ENCODE data around the gene NF2. TPM values are rescaled to one million over a fixed set of nuclear protein-coding genes. Genes with fewer than 3 reads are reported as not detected.
A peak's percentile ranks its signal among the peaks of the same experiment; 100 is the strongest.

Gene NF2
- total RNA-seq, 1 experiment from 2014 or later, result 190 TPM

DNA sequence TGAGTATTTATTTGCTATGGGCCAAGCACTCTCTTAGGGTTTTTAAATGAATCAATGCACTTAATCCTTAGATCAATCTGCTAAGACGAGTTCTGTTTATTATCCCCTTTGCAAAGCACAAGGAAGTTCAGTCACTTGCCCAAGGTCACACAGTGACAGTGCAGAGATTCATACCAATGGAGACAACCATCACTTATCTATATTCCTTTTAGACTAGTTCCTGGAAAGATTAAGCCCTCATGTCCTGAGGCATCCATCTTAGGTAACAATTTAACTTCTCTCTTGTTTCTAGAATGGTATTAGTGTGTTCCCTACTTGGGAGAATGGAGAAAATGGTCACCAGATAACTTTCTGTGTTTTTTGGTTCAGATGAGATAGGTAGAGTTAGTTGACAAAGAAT is 28.3 kb downstream of the NF2 start:
- POLR2A ChIA-PET, result no interaction called here
- H3K4me1 ChIP-seq (ENCODE audit: control insufficient read depth, insufficient read depth, low read length), result peaks cover 76% of the 10 kb centered on the region
- no peak for DNase-seq (ENCODE audit: low read depth, low spot score)
- H3K9me3 ChIP-seq (ENCODE audit: control insufficient read depth, insufficient read depth, low read depth, low read length), result no peaks in the 10 kb centered on the region
- intact Hi-C loops (cut with micrococcal nuclease; ENCODE audit: unreplicated experiment), result no loop called here
- no peak overlapping the region for H3K4me3 ChIP-seq (ENCODE audit: low read depth in 2 of 2, low read length in 2 of 2)
- TF ChIP-seq POLR2AphosphoS5 (IDR thresholded peaks at IDR 0.05; ENCODE audit: low read depth, low read length), result no peak
- TF ChIP-seq TCF7L2 (IDR thresholded peaks at IDR 0.05; ENCODE audit: low read depth, low read length), result no peak
- no peak for TF ChIP-seq CTCF (IDR thresholded peaks at IDR 0.05)
- TF ChIP-seq, protein P1, sequence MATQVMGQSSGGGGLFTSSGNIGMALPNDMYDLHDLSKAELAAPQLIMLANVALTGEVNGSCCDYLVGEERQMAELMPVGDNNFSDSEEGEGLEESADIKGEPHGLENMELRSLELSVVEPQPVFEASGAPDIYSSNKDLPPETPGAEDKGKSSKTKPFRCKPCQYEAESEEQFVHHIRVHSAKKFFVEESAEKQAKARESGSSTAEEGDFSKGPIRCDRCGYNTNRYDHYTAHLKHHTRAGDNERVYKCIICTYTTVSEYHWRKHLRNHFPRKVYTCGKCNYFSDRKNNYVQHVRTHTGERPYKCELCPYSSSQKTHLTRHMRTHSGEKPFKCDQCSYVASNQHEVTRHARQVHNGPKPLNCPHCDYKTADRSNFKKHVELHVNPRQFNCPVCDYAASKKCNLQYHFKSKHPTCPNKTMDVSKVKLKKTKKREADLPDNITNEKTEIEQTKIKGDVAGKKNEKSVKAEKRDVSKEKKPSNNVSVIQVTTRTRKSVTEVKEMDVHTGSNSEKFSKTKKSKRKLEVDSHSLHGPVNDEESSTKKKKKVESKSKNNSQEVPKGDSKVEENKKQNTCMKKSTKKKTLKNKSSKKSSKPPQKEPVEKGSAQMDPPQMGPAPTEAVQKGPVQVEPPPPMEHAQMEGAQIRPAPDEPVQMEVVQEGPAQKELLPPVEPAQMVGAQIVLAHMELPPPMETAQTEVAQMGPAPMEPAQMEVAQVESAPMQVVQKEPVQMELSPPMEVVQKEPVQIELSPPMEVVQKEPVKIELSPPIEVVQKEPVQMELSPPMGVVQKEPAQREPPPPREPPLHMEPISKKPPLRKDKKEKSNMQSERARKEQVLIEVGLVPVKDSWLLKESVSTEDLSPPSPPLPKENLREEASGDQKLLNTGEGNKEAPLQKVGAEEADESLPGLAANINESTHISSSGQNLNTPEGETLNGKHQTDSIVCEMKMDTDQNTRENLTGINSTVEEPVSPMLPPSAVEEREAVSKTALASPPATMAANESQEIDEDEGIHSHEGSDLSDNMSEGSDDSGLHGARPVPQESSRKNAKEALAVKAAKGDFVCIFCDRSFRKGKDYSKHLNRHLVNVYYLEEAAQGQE (IDR thresholded peaks at IDR 0.05; ENCODE audit: insufficient read depth in 1 of 2, low read depth in 2 of 2, low read length in 1 of 2), result no peak
- no peaks in the 10 kb centered on the region for H3K36me3 ChIP-seq (ENCODE audit: control insufficient read depth, insufficient read depth, low read length)
- no peak for ATAC-seq
- CTCF ChIA-PET, result no interaction called here
- H3K27me3 ChIP-seq (ENCODE audit: control insufficient read depth, insufficient read depth, low read length), result no peaks in the 10 kb centered on the region
- in situ Hi-C loops (cut with HindIII; ENCODE audit: low pct_unique_long_range_greater_than_20kb, low sequenced_read_pairs), result no loop called here
- peak overlapping the region; percentile 87; the same call in 1 of the 2 replicates for H3K27ac ChIP-seq (ENCODE audit: low read length)
- BruUV-seq (replicated peaks), result no TSS peak

DNA sequence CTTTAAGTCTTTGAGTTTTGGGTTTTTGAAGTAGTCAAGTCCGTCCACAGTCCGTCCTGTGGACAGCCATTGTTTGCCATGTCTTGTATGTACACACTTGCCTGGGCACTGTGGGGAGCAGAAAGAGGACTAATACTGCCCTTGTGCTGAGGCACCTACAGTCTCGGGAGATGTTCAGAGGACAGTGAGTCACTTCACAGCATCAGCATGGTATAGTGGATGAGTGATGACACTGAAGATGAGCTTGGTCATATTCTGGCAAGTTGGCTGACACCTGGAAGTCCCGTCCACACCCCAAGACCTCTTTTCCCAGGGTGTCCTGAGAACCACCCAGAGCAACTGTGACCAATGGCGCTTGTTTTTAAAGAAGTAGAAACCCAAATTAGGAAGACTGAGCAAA is 29.2 kb downstream of the NF2 start:
- H3K9me3 ChIP-seq (ENCODE audit: control insufficient read depth, insufficient read depth, low read depth, low read length), result no peaks in the 10 kb centered on the region
- no peaks in the 10 kb centered on the region for H3K36me3 ChIP-seq (ENCODE audit: control insufficient read depth, insufficient read depth, low read length)
- H3K4me1 ChIP-seq (ENCODE audit: control insufficient read depth, insufficient read depth, low read length), result peaks cover 71% of the 10 kb centered on the region
- no peak overlapping the region for H3K4me3 ChIP-seq (ENCODE audit: low read depth in 2 of 2, low read length in 2 of 2)
- intact Hi-C loops (cut with micrococcal nuclease; ENCODE audit: unreplicated experiment), result no loop called here
- TF ChIP-seq TCF7L2 (IDR thresholded peaks at IDR 0.05; ENCODE audit: low read depth, low read length), result no peak
- TF ChIP-seq SIN3A (IDR thresholded peaks at IDR 0.05; ENCODE audit: borderline replicate concordance, insufficient read depth, low read depth, low read length), result no peak
- TF ChIP-seq, protein P1 (IDR thresholded peaks at IDR 0.05; ENCODE audit: insufficient read depth in 1 of 2, low read depth in 2 of 2, low read length in 1 of 2), result no peak
- no peak for TF ChIP-seq POLR2AphosphoS5 (IDR thresholded peaks at IDR 0.05; ENCODE audit: low read depth, low read length)
- no peak for TF ChIP-seq CTCF (IDR thresholded peaks at IDR 0.05)
- H3K27ac ChIP-seq (ENCODE audit: low read length), result peak overlapping the region; percentile 52; the same call in 1 of the 2 replicates
- ChIA-PET POLR2A (no interaction called here), CTCF (no interaction called here)
- ATAC-seq (no peak), DNase-seq (ENCODE audit: low read depth, low spot score) (no peak)
- no peaks in the 10 kb centered on the region for H3K27me3 ChIP-seq (ENCODE audit: control insufficient read depth, insufficient read depth, low read length)
- in situ Hi-C loops (cut with HindIII; ENCODE audit: low pct_unique_long_range_greater_than_20kb, low sequenced_read_pairs), result no loop called here
- BruUV-seq (replicated peaks), result no TSS peak
